AG04449 (cell line): ENCODE measurements around the gene ARMC5.

Experiments used
- CTCF ChIA-PET: fragments of 350-600 bp; formaldehyde crosslinking; extraction: SDS; loops from one replicate; lab custom pipeline; 2021; ENCODE audit warnings: antibody characterized with exemption; lab: Yijun Ruan, JAX
- POLR2A ChIA-PET: fragments of 400-600, 350-600 bp; formaldehyde crosslinking; extraction: SDS; loops from one replicate; lab custom pipeline; 2020; ENCODE audit warnings: antibody characterized with exemption, inconsistent platforms; lab: Yijun Ruan, JAX
- DNase-seq: peaks from one replicate; pipeline ENCODE4 v3.0.0-alpha.2; 2010; ENCODE audit warnings: low read depth, low spot score
- H3K4me3 ChIP-seq: 2 replicates; pipeline ENCODE4 v1.5.1; 2011; ENCODE audit warnings: low read depth, mild to moderate bottlenecking, control low read depth, low read length
- TF ChIP-seq, protein P1 (sequence below): IDR thresholded peaks from one replicate; pipeline ENCODE4 v1.5.1; 2011; ENCODE audit warnings: mild to moderate bottlenecking, moderate library complexity, low read length, control low read depth, inconsistent platforms; ENCODE audit not compliant: insufficient read depth; ENCODE audit errors: missing control alignments

ARMC5 gene

DNA sequence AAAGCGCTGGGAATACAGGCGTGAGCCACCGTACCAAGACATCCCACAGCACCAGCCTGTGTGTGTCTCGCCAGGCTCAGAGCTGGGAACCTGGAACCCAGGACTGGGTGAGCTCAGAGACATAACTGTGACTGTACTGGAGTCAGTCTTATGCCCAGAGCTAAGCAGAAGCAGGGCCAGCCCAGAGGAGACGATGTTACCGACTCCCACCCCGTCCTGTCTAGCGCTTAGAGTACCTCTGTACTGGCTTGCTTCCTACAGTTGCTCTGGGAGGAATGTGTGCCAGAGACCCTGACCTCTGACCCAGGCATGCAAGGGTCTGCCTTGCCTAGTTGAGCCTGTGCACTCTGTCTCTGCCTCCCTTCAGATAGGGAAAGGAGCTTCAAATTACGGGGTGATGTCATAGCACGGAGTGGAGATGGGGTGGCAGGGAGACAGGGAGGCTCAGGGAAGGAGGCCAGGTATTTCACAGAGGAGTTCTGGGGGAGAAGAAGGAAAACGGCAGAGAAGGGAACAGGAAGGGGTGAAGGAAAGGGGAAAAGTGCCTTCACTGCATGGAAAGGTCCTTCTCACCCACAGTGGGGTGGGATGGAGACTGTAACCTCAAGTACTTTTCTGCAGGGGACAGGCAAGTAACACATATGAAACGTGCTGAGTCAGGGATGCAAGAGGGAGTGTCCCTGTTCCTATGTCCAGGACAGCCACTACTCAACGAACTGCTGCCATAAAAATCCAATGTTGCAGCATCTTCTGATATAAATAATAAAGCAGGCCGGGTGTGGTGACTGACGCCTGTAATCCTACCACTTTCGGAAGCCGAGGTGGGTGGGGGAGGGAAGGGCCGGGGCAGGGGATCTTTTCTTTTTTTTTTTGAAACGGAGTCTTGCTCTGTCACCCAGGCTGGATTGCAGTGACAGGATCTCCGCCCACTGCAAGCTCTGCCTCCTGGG lies 5.8 kb upstream of the ARMC5 start:
- POLR2A ChIA-PET = interaction anchor here (0.5 to 2.3 kb wide), 5 partner anchors 10 to 409 kb away, joined by 3 to 15 read pairs (median 3); partner anchors contain the start of genes FUS, KAT8 and ZNF843
- no peak overlapping the region for H3K4me3 ChIP-seq
- DNase-seq = no peak
- CTCF ChIA-PET = interaction anchor here (0.5 to 11.7 kb wide), 7 partner anchors 7 to 469 kb away, joined by 3 to 134 read pairs (median 5); partner anchors contain the start of genes HSD3B7 and ZNF843
- TF ChIP-seq, protein P1, sequence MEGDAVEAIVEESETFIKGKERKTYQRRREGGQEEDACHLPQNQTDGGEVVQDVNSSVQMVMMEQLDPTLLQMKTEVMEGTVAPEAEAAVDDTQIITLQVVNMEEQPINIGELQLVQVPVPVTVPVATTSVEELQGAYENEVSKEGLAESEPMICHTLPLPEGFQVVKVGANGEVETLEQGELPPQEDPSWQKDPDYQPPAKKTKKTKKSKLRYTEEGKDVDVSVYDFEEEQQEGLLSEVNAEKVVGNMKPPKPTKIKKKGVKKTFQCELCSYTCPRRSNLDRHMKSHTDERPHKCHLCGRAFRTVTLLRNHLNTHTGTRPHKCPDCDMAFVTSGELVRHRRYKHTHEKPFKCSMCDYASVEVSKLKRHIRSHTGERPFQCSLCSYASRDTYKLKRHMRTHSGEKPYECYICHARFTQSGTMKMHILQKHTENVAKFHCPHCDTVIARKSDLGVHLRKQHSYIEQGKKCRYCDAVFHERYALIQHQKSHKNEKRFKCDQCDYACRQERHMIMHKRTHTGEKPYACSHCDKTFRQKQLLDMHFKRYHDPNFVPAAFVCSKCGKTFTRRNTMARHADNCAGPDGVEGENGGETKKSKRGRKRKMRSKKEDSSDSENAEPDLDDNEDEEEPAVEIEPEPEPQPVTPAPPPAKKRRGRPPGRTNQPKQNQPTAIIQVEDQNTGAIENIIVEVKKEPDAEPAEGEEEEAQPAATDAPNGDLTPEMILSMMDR = no peak

- no peak overlapping the region for H3K4me3 ChIP-seq
- ChIA-PET CTCF (interaction anchor here (0.8 to 11.7 kb wide), 5 partner anchors 8 to 502 kb away, joined by 3 to 134 read pairs (median 3); partner anchors contain the start of gene ZNF843), POLR2A (interaction anchor here (2.2 kb wide), 1 partner anchor 276 kb away, joined by 6 read pairs; the partner anchor contains the start of gene FUS)
- no peak for DNase-seq
- TF ChIP-seq, protein P1 = peak; percentile 6
Observed at GRCh38 chr16:31455601-31456314, 3.5 kb upstream of the ARMC5 start.

DNA sequence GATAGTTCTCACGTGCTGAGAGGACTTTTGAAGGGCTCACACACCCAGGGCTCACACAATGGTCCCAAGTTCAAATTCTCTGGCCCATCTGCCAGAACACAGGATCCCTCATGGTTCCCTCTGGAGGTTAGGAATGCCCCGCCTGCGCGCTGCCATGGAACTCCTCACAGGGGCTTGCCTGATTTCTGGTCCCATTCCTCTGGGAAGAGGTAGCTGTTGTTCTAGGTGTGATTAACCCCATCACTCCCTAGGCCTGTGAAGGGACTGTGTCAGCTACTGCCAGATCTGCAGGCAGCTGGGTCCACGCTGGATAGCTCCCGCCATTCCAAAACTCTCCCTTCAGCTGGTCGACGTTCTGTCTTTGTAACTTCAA lies 2.3 kb upstream of the ARMC5 start:
- CTCF ChIA-PET = interaction anchor here (1.1 to 11.7 kb wide), 7 partner anchors 9 to 503 kb away, joined by 3 to 134 read pairs (median 4); partner anchors contain the start of gene ZNF843
- H3K4me3 ChIP-seq = no peak overlapping the region; the same call in 1 of the 2 replicates
- TF ChIP-seq, protein P1 = no peak
- no peak for DNase-seq
- POLR2A ChIA-PET = interaction anchor here (0.8 to 3.8 kb wide), 2 partner anchors 256 to 277 kb away, joined by 3 to 25 read pairs; partner anchors contain the start of gene FUS

- no peak for DNase-seq
- POLR2A ChIA-PET = interaction anchor here (0.9 to 3.8 kb wide), 6 partner anchors 14 to 278 kb away, joined by 3 to 25 read pairs (median 6); partner anchors contain the start of genes FUS, RUSF1, SLC5A2 and TGFB1I1
- TF ChIP-seq, protein P1 = no peak
- CTCF ChIA-PET = interaction anchor here (0.6 to 11.7 kb wide), 15 partner anchors 12 to 504 kb away, joined by 3 to 134 read pairs (median 4); partner anchors contain the start of genes TGFB1I1, ZNF267 and ZNF843
- peak overlapping the region; percentile 60 for H3K4me3 ChIP-seq
Observed at GRCh38 chr16:31458073-31458843, 1.0 kb upstream of the ARMC5 start.
